Caco-2 (cell line): Measurements from ENCODE around the gene WARS2. TPM values are rescaled to one million over a fixed set of nuclear protein-coding genes. Genes with fewer than 3 reads are reported as not detected.
A peak's percentile ranks its signal among the peaks of the same experiment; 100 is the strongest.

Experiments
- Bru-seq: library from RNA; stranded (reverse); fragments of 400-500 nt; gene quantifications from one replicate; lab custom pipeline; 2021; lab: Mats Ljungman, UMichigan
- BruChase-seq, 2 experiments: library from RNA; stranded (reverse); fragments of 400-500 nt; gene quantifications; one replicate each; lab custom pipeline; 2021; lab: Mats Ljungman, UMichigan
- BruUV-seq: library from RNA; stranded (reverse); fragments of 400-500 nt; replicated peaks from 2 replicates; lab custom pipeline; 2021; lab: Mats Ljungman, UMichigan
- CTCF ChIA-PET: fragments of 300-600 bp; sonication (Branson Sonifier 250); formaldehyde crosslinking; loops from one replicate; lab custom pipeline; 2022; ENCODE audit warnings: antibody characterized with exemption; lab: Charles Lee
- POLR2A ChIA-PET: fragments of 300-600 bp; sonication (Branson Sonifier 250); formaldehyde crosslinking; loops from one replicate; lab custom pipeline; 2022; ENCODE audit warnings: antibody characterized with exemption; lab: Charles Lee
- DNase-seq, 2 experiments: peaks; one replicate each; pipeline versions ENCODE4 v3.0.0 to v3.0.0-alpha.2; 2020 to 2022
- H3K27me3 ChIP-seq: replicated peaks from 2 replicates; pipeline ENCODE4 v1.6.0; 2011; ENCODE audit warnings: low read length; ENCODE audit not compliant: control insufficient read depth, insufficient read depth
- H3K36me3 ChIP-seq: 2 replicates; pipeline ENCODE4 v1.5.1; 2011; ENCODE audit warnings: low read length; ENCODE audit not compliant: control insufficient read depth, insufficient read depth
- H3K4me1 ChIP-seq: fragments of 250-450 bp; sonication (Bioruptor Pico); 2 replicates; pipeline ENCODE4 v1.5.1; 2020; ENCODE audit warnings: mild to moderate bottlenecking
- H3K4me3 ChIP-seq: 2 replicates; pipeline ENCODE4 v1.5.1; 2011; ENCODE audit warnings: low read depth, mild to moderate bottlenecking, control low read depth, low read length
- H3K9me3 ChIP-seq: fragments of 250-450 bp; sonication (Bioruptor Pico); 2 replicates; pipeline ENCODE4 v1.5.1; 2020; ENCODE audit warnings: mild to moderate bottlenecking, moderate library complexity
- H3K27ac Mint-ChIP-seq: one replicate; pipeline ENCODE4 v1.8.0; 2022; ENCODE audit warnings: mixed read lengths; ENCODE audit not compliant: unreplicated experiment
- H3K27me3 Mint-ChIP-seq: one replicate; pipeline ENCODE4 v1.8.0; 2022; ENCODE audit warnings: mixed read lengths; ENCODE audit not compliant: insufficient read depth, unreplicated experiment
- H3K36me3 Mint-ChIP-seq: one replicate; pipeline ENCODE4 v1.8.0; 2022; ENCODE audit warnings: mild to moderate bottlenecking, mixed read lengths; ENCODE audit not compliant: insufficient read depth, unreplicated experiment
- H3K4me1 Mint-ChIP-seq: one replicate; pipeline ENCODE4 v1.8.0; 2022; ENCODE audit warnings: low read depth, mixed read lengths; ENCODE audit not compliant: unreplicated experiment
- H3K4me3 Mint-ChIP-seq: one replicate; pipeline ENCODE4 v1.8.0; 2022; ENCODE audit warnings: mild to moderate bottlenecking, moderate library complexity, mixed read lengths; ENCODE audit not compliant: unreplicated experiment
- H3K9me3 Mint-ChIP-seq: one replicate; pipeline ENCODE4 v1.8.0; 2022; ENCODE audit warnings: mixed read lengths; ENCODE audit not compliant: unreplicated experiment
- CTCF ChIP-seq, 2 experiments: fragments of 200-600 bp in 1 of 2; IDR thresholded peaks; 1 replicate in 1 of 2; 2 replicates in 1 of 2; pipeline versions ENCODE4 v1.5.1 to v1.8.0; 2011 to 2022; ENCODE audit warnings: antibody characterized with exemption in 1 of 2, control low read depth in 1 of 2, inconsistent platforms in 1 of 2, low read depth in 1 of 2, low read length in 1 of 2, mild to moderate bottlenecking in 1 of 2, moderate library complexity in 1 of 2; ENCODE audit not compliant: insufficient read depth in 1 of 2, severe bottlenecking in 1 of 2, unreplicated experiment in 1 of 2
- intact Hi-C: fragments of 100-400 bp; cut with micrococcal nuclease; formaldehyde crosslinking; loops from one replicate; pipeline ENCODE4 v1.10.0; 2022; ENCODE audit not compliant: unreplicated experiment
- long read RNA-seq: library from polyadenylated mRNA; stranded (forward); transcript quantifications from one replicate; pipeline ENCODE4 v2.0.0, GENCODE V29; 2022
- total RNA-seq: library from RNA; stranded (reverse); gene quantifications from 2 replicates; pipeline ENCODE4 v1.2.3, GENCODE V29; 2022

Gene WARS2
- total RNA-seq = 11.9 and 12.1 TPM in 2 replicates
- Bru-seq, nascent RNA = percentile 62 among the genes with signal in this experiment
- BruChase-seq, experiment 1, labeled RNA remaining after a 2-hour chase = percentile 53 among the genes with signal in this experiment
- percentile 54 among the genes with signal in this experiment for BruChase-seq, experiment 2, labeled RNA remaining after a 6-hour chase
- long read RNA-seq, transcript WARS2-201 (6 exons, 2,800 nt) = major isoform, 26 of 40 reads
- long read RNA-seq, partial matches to known transcripts = 3 of 40 reads
- long read RNA-seq, other reads (novel, unspliced or antisense) = 8 of 40 reads

GRCh38 chr1:119140177-119141019, at the start of gene WARS2:
Gene WARS2, minus strand, starts transcription at chr1:119140653. Its CDS starts 9 bp downstream, at chr1:119140644.
- peak within 1 kb of the TSS; percentile 45 for H3K4me3 ChIP-seq
- H3K27me3 ChIP-seq = no peaks in the 10 kb centered on the region
- H3K4me1 ChIP-seq = peaks cover 17% of the 10 kb centered on the region; the same call in 1 of the 2 replicates
- Mint-ChIP-seq H3K9me3 (no peaks in the 10 kb centered on the region), H3K27ac (no peak within 1 kb of the TSS), H3K36me3 (no peaks in the 10 kb centered on the region), H3K4me3 (no peak within 1 kb of the TSS), H3K4me1 (peaks cover 9% of the 10 kb centered on the region), H3K27me3 (no peaks in the 10 kb centered on the region)
- no peaks in the 10 kb centered on the region for H3K36me3 ChIP-seq
- BruUV-seq = TSS peak; percentile 57
- ChIA-PET CTCF (no interaction called here), POLR2A (no interaction called here)
- TF ChIP-seq CTCF (IDR thresholded peaks at IDR 0.05; ENCODE audit: insufficient read depth in 1 of 2, low read depth in 1 of 2, low read length in 1 of 2, severe bottlenecking in 1 of 2, unreplicated experiment in 1 of 2) = no peak
- peak; percentile 92 to 96 for DNase-seq
- H3K9me3 ChIP-seq = no peaks in the 10 kb centered on the region
- intact Hi-C loops = loop anchor here (1.0 to 5.0 kb wide), 2 partner anchors 137 to 180 kb away; no protein-coding TSS in a partner anchor

DNA sequence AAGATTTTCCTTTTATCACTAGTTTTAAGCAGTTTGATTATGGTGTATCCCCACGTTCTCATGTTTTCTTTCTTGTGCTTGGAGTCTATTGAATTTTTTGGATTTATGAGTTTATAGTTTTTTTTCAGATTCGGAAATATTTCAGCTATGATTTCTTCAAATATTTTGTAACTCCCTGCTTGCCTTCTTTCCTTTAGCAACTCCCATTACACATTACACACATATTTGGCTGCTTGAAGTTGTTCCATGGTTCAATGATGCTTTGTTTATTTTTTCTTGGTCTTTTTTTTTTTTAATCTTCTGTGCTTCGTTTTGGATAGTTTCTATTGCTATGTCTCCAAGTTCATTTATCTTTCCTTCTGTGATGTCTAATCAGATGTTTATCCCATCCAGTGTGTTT, 48.5 kb upstream of the WARS2 start:
- H3K27ac Mint-ChIP-seq = no peak overlapping the region
- H3K27me3 Mint-ChIP-seq = no peaks in the 10 kb centered on the region
- no peaks in the 10 kb centered on the region for H3K36me3 Mint-ChIP-seq
- TF ChIP-seq CTCF (IDR thresholded peaks at IDR 0.05; ENCODE audit: insufficient read depth in 1 of 2, low read depth in 1 of 2, low read length in 1 of 2, severe bottlenecking in 1 of 2, unreplicated experiment in 1 of 2) = no peak
- DNase-seq = no peak
- H3K27me3 ChIP-seq = no peaks in the 10 kb centered on the region
- no peaks in the 10 kb centered on the region for H3K4me1 ChIP-seq
- ChIA-PET POLR2A (no interaction called here), CTCF (no interaction called here)
- H3K9me3 Mint-ChIP-seq = no peaks in the 10 kb centered on the region
- no peak overlapping the region for H3K4me3 ChIP-seq
- H3K36me3 ChIP-seq = no peaks in the 10 kb centered on the region
- no TSS peak for BruUV-seq
- intact Hi-C loops = no loop called here
- no peaks in the 10 kb centered on the region for H3K9me3 ChIP-seq
- no peak overlapping the region for H3K4me3 Mint-ChIP-seq
- no peaks in the 10 kb centered on the region for H3K4me1 Mint-ChIP-seq

GRCh38 chr1:119187416-119187815, 47.0 kb upstream of the WARS2 start:
- Mint-ChIP-seq H3K4me3 (no peak overlapping the region), H3K27ac (no peak overlapping the region), H3K4me1 (no peaks in the 10 kb centered on the region), H3K36me3 (no peaks in the 10 kb centered on the region), H3K9me3 (no peaks in the 10 kb centered on the region), H3K27me3 (no peaks in the 10 kb centered on the region)
- Histone ChIP-seq H3K27me3 (no peaks in the 10 kb centered on the region), H3K4me3 (no peak overlapping the region), H3K36me3 (no peaks in the 10 kb centered on the region), H3K9me3 (no peaks in the 10 kb centered on the region), H3K4me1 (no peaks in the 10 kb centered on the region)
- CTCF ChIA-PET = no interaction called here
- POLR2A ChIA-PET = no interaction called here
- BruUV-seq = no TSS peak
- DNase-seq = no peak
- intact Hi-C loops = no loop called here
- no peak for TF ChIP-seq CTCF (IDR thresholded peaks at IDR 0.05; ENCODE audit: insufficient read depth in 1 of 2, low read depth in 1 of 2, low read length in 1 of 2, severe bottlenecking in 1 of 2, unreplicated experiment in 1 of 2)
